ENCODE measurements around the gene CUX1.
"Not testable (repeated sequence)": the region's sequence is repeated elsewhere in the genome, so short reads cannot be mapped to it uniquely, and the experiment has no call there.

CUX1 gene

GRCh38 chr7:102154425-102154824 lies 337.0 kb downstream of the CUX1 start:
- no peak for DNase-seq

- no peak for DNase-seq
Measured at GRCh38 chr7:102155821-102156441, 338.5 kb downstream of the CUX1 start.

- DNase-seq: no peak
Measured at GRCh38 chr7:102156867-102157266, 339.4 kb downstream of the CUX1 start.

- no peak for DNase-seq
Measured at GRCh38 chr7:102165136-102165535, 347.7 kb downstream of the CUX1 start.

- DNase-seq: no peak
Measured at GRCh38 chr7:102167254-102167653, 349.8 kb downstream of the CUX1 start.

- no peak for DNase-seq
Measured at GRCh38 chr7:102169651-102170392, 352.4 kb downstream of the CUX1 start.

- no peak for DNase-seq
Measured at GRCh38 chr7:102170393-102170970, 353.1 kb downstream of the CUX1 start.

GRCh38 chr7:102173669-102174068 lies 356.2 kb downstream of the CUX1 start:
- no peak for DNase-seq

GRCh38 chr7:102175423-102176170 lies 358.2 kb downstream of the CUX1 start:
- DNase-seq: no peak

GRCh38 chr7:102178410-102178809 lies 361.0 kb downstream of the CUX1 start:
- no peak for DNase-seq

- DNase-seq: no peak
Measured at GRCh38 chr7:102180727-102181126, 363.3 kb downstream of the CUX1 start.

GRCh38 chr7:102181517-102181916 lies 364.1 kb downstream of the CUX1 start:
- no peak for DNase-seq

- no peak for DNase-seq
Measured at GRCh38 chr7:102182016-102182415, 364.6 kb downstream of the CUX1 start.

GRCh38 chr7:102183848-102184247 lies 366.4 kb downstream of the CUX1 start:
- DNase-seq: not testable (repeated sequence)

GRCh38 chr7:102184303-102184702 lies 366.9 kb downstream of the CUX1 start:
- no peak for DNase-seq

GRCh38 chr7:102185796-102186195 lies 368.4 kb downstream of the CUX1 start:
- no peak for DNase-seq

GRCh38 chr7:102186306-102186705 lies 368.9 kb downstream of the CUX1 start:
- no peak for DNase-seq

GRCh38 chr7:102188746-102189145 lies 371.3 kb downstream of the CUX1 start:
- no peak for DNase-seq

- DNase-seq: no peak
Measured at GRCh38 chr7:102189756-102190155, 372.3 kb downstream of the CUX1 start.

- DNase-seq: no peak
Measured at GRCh38 chr7:102190776-102191350, 373.4 kb downstream of the CUX1 start.

GRCh38 chr7:102191556-102192379 lies 374.3 kb downstream of the CUX1 start:
- DNase-seq: no peak

GRCh38 chr7:102192790-102193189 lies 375.4 kb downstream of the CUX1 start:
- DNase-seq: no peak

Measured in GOT3 (cell line).